ENCODE results near the gene MAP6.

Gene MAP6

DNA sequence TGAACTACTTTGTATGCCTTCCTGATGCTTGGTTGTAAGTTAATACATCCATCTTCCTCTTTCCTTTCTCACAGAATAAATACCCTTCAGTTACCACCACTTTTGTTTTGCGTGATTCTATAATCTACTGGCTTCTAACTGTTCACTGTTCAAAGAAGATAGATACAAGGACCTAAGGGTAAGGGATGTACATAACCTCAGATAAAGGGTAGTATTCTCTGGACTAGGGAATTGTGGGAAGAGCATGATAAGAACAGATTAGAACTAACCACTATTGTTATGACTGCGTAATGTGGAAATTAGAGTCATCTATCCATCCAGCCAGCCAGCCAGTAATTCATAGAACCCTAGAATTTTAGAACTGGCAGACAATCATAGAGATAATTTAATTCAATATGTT lies 36.4 kb downstream of the MAP6 start:
- in situ Hi-C loops (cut with HindIII; ENCODE audit: low sequenced_read_pairs): no loop called here

DNA sequence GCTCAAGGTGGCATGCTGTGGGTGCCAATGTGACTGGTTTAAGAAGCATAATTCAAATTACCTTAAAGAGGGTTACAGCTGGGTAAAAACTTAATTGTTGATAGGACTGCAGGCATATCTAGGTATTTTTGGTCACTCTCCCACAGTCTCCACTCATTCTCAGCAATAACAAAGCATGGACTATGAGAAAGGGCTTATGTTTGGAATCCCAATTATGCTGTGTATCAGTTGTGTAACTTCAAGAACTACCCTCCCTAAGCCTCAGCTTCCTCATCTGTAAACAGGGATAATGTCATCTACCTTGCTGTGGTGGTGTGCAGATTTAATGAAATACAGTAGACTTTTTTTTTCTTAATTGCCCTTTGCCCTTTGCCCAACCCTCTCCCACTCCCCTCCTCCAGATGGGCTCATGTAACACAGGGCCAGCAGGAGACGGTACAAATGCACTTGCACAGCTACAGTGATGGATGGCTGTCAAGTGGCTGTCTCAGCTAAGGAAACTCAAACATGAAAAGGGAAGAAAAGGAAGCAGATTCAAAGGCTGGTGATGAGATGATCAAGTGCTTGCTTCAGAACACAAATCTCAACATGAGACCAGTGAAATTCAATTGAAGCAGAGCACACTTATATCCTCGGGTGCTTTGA lies 37.6 kb downstream of the MAP6 start:
- in situ Hi-C loops (cut with HindIII; ENCODE audit: low sequenced_read_pairs): no loop called here

DNA sequence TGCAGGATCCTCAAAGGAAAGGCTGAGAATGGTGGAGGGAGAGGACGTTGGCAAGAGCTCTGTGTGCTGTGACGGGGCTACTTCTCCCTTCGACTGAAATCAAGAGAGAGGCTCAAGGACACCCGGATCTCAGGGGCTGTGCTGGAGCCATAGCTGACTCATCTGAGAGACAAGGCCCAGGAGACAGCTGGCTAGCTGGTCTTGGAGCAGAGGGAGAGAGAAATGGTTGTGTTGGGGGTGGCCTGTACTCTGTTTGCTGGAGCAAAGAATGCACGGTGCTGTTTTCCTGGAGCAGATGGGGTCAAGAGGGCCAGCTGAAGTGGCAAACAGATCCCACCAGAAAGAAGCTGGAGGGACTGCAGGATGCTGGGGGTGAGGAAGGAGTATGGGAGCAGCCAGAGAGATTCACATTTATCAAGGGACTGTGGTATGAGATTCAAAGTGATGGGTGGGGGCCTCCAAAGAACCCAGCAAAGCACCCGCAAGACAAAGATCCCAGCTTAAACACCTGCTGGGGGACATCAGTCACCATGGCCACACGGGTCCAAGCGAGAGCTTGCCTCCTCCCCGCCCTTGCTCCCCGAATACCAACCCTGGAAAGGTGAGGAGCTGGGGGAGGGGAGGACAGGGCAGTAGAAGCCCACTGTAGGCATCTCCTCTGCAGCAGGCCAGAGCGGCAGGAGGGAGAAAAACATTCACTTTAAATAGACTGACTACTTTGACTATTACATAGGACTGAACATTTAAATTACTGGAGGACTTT lies 40.8 kb downstream of the MAP6 start:
- in situ Hi-C loops (cut with HindIII; ENCODE audit: low sequenced_read_pairs): loop anchor here (5.0 kb wide), 1 partner anchor 106 kb away; no protein-coding TSS in a partner anchor

DNA sequence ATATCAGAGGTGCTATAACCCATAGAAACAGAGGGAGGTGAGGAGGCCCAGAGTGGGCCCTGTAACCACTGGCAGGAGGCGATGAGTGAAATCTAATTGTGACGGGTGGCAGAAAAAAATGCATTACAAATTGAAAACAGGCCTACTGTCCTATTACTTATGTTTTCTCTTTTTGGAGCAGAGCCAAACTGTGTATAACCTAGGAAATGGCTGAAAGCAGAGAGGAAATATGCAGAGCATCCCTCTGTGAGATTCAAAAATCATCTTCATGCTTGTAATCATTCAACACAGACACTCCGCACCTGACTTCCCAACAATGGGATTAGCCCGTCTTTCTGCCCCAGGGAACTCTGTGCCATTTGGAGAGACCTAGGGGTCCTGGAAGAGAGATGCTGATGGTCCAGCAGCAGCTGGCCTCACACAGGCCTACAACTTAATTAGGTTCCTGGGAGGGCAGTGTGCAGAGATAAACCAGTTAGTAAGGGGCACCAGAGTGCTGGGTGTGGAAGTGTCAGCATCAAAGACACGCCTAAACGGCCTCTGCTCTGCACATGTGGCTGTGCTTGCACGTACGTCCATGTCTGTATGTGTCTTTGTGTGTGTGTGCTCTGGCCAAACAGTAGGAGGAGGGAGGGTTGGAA lies 41.8 kb downstream of the MAP6 start:
- in situ Hi-C loops (cut with HindIII; ENCODE audit: low sequenced_read_pairs): loop anchor here (5.0 kb wide), 1 partner anchor 105 kb away; no protein-coding TSS in a partner anchor

DNA sequence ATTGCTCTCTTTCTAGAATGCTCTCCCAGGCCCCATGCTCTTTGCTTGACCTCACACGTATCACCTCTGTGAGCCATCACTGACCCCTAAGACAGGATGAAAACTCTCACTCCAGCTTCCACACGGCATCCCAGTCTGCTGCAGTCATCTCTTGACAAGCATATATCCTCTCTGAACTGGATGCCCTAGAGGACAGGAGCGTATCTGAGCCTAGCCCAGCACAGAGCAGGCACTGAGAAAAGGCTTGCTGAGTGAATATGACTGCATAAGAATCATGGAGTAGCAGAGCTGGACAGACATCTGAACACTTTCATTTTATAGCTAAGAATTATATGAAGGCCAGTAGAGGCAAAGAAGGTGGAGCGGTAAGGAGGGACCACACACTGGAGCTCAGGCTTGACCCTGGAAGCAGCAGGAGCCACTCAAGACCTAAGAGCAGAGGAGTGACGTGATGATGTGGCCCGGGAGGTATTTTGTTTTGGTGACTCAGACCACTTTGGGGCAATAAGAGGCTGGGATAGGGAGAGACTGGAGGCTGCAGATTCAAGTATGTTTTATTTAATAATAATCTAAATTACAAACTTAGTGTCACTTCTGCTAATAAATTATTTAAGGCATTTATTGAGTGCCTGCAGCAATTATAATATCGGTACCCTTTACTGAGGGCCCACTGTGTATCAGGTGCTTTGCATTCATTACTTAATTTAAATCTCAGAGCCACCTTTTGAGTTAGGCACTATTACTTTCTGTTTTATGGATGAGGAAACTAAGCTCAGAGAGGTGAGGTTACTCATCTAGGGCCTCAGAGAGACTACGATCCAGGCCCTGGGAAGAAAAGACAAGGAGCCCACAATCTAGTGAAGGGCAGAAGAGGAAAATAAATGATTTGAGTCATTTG lies 42.6 kb downstream of the MAP6 start:
- in situ Hi-C loops (cut with HindIII; ENCODE audit: low sequenced_read_pairs): loop anchor here (5.0 kb wide), 1 partner anchor 104 kb away; no protein-coding TSS in a partner anchor

DNA sequence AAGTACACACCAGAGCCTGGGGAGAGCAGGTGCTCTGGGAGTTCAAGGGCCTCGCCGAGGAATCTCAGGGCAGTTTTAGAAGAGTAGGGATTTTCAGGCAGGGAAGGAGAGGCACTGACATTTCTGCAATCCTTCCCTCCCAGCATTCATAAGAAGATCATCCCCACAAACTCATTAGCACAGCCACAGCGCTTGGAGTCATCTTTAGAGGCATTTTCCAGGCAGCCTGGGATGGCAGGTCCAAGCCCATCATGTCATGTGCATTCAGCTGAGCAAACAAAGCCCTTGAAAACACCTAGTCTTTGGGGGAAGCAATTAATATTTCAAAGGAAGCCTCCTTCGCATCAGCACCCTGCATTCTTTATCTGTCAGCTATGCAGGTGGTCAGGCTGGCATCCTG lies 43.8 kb downstream of the MAP6 start:
- in situ Hi-C loops (cut with HindIII; ENCODE audit: low sequenced_read_pairs): loop anchor here (5.0 kb wide), 1 partner anchor 103 kb away; no protein-coding TSS in a partner anchor

DNA sequence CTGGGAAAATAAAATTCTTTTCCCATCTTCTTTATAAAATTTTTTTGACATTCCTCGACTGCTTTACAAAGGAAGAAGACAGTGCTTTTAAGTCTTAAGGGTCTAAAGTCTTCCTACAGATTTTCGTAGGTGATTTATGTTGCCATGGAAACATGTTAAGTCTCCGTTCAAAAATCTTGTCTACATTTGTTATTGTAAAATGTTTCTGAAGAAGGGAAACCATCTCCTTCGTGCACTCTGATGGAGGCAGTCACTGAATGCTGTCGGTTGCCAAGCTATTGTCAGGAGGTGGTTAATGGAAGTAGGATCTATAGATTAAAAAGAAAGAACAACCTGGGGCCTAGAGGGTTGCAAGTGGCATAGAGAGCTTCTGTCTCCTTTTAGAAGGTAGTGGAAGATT lies 52.6 kb downstream of the MAP6 start:
- in situ Hi-C loops (cut with HindIII; ENCODE audit: low sequenced_read_pairs): no loop called here

DNA sequence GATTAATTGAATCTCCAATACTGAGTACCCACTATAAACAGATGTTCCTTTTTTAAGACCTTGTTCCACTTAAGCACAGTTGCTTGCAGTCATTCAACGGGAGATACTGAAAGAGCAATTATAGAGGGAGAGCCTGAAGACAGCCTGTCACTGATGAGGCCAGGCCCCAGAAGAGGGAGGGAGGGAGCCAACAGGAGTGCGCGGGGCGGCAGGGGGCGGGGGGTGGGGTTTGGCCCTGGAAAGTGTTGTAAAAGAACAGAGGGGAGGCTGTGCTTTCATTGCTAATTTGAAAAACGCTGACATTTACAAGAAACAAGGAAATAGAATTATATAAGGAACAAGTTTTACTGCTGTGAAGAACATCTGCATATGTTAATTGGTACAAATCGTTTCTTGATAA lies 53.1 kb downstream of the MAP6 start:
- in situ Hi-C loops (cut with HindIII; ENCODE audit: low sequenced_read_pairs): no loop called here

DNA sequence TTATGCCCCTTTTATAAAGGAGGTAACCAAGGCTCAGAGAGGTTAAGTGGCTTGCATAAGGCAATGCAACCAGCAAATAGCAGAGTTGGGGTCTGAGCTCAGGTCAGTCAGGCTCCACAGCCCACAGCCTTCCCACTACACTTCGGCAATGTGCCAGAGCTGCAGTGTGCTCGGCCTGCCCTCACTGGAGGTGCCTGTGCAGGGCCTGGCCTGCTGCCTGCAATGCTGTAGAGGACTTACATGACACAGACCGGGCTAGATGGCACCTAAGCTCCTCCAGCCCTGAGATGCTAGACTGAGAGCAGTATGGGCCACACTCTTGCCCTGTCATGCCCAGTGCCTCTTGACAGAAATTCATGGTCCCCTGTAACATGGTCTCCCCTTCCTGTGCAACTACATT lies 57.0 kb downstream of the MAP6 start:
- in situ Hi-C loops (cut with HindIII; ENCODE audit: low sequenced_read_pairs): no loop called here

DNA sequence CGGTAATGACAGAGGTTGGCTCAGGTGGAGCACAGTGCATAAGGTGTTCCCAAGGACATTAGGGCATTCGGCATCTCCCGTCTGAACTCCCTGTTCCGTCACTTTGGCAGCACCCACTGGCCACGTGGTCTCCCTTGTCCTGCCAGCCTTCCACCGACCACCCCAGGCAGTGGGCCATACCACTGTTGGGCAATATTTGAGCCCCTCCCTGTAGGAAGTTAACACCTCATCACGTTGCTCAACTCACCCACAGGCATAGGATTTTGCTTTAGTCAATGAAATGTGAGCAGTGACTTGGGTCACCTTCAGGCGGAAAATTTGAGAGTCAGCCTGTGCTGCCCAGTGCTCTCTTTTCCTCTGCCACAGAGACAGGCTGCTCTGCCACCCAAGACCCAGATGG lies 62.7 kb downstream of the MAP6 start:
- in situ Hi-C loops (cut with HindIII; ENCODE audit: low sequenced_read_pairs): no loop called here

DNA sequence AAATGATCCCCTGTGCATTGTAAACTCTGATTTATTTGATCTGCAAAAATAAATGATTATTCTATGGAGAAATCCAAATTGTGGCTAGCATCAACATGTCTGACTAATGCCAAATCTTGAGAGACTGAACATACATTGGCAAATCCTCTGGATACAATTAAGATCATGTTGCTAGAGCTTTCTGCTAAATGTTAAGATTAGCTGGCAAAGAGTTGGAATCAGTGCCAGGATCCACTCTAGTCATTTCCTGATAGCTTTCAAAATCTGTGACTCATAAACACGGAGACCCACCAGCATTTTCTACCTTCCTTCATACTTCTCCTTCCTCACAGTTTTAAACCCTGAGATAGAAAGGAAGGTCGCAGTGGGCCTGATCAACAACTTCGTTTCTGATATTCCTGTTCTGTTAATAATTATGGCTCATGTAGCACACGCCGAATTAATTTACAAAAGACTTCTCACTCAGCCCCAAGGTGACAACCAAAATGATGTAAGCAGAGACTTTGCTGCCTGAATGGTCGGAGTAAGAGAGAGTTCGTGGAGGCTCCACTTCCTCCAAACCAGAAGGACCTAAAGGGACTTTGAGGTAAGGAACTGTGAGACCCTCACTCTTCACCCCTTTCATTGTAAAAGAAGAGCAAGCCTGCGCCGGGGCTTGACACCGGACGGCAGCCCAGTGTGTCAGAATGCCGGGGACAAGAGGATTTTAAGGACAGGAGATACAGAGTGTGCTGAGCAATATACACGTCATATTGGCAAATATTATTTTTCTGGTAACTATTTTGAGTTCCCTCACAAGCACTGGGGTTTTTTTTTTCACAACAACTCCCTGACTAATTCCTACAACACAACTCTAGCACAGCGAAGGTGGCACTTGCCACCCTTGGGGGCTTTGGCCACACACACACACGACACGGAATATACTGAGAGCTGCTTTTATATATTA lies 64.8 kb downstream of the MAP6 start:
- in situ Hi-C loops (cut with HindIII; ENCODE audit: low sequenced_read_pairs): no loop called here

DNA sequence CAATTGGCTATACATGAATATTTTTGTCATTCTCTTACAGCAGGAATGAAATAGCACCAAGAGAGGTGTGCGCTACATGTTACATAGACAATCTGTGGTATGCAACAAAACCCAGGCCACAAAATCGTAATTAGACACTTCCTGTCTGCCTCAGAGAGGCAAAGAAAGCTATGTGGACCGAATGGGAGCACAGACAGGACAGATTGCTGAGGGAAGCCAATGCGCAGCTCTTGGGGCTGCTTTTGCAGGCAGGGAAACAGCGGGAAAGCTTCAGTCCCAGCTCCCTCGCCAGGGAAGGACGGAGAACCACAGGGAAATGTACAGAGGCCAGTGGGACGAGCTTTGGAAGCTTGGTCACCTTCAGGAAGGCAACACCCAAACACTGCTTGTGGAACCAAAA lies 65.9 kb downstream of the MAP6 start:
- in situ Hi-C loops (cut with HindIII; ENCODE audit: low sequenced_read_pairs): no loop called here

DNA sequence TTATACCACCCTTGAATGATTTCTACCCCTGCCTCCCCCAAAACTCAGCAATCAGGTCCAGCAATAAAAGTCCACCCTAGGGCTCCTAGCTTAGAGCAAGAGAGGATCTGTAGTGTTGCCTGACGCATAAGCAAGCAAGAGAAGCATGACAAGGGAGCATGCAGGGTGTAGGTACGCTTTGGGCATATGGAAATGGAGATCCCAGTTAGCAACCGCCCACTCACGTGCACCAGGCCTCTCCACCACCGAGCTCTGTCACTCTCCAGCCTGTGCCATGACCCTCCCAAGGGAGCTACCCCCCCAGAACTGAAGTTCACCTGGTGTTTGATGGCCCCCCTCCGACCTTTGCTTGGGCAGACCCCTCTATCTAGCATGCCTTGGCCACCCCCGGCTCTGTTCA lies 67.3 kb downstream of the MAP6 start:
- in situ Hi-C loops (cut with HindIII; ENCODE audit: low sequenced_read_pairs): no loop called here

DNA sequence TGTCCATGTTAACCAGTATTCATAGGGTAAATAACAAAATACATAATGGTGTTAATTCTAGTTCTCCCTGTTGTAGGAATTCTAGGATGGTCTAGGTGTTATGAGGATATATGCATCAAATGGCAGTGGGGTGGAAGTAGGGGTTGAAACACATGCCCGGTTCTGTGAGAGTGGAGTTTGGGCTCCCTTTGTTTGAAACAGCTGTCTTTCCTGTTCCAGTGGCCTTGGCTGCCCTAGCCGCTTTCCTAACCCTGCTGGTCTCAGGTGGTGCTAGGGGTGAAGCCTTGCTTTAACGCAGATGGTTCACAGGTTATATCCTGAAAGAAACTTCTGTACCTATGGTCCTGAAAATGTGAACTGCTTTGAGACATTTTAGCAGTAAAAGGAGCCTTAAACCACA lies 68.5 kb downstream of the MAP6 start:
- in situ Hi-C loops (cut with HindIII; ENCODE audit: low sequenced_read_pairs): no loop called here

DNA sequence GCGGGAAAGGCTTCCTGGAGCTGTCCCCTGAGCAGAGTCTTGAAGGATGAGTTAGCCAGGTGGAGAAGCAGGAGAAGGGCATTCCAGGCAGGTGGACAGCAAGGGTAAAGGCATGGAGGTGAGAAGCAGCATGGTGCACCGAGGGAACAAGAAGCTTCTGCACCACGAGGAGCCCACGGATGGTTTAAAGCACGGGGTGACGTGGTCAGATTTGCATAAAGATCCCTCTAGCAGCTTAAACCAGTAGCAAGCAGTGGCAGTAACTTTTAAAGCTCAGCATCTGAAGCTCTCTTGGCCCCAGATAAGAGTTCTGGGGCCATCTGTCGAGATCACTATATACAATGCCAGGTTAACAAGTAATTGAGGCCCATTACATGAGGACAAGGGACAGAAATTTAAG lies 69.9 kb downstream of the MAP6 start:
- in situ Hi-C loops (cut with HindIII; ENCODE audit: low sequenced_read_pairs): no loop called here

DNA sequence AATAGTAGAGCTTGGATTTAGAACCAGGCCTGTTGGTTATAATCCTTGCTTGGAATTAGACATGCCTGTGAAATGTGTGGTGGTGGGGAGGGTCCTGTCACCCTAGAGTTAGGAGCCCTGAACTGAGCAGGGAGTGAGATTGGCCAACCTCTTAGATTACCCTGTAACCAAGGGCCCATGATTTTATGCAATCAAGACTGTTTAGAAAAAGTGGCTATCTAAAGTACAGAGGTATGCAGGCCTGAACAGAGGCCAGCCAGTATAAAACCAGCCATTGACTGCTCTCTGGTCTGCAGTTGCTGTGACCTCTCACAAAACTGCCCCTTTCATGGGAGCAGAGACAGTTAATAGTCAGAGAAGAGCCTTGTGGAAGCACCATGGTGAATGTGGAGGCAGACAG lies 70.6 kb downstream of the MAP6 start:
- in situ Hi-C loops (cut with HindIII; ENCODE audit: low sequenced_read_pairs): no loop called here

DNA sequence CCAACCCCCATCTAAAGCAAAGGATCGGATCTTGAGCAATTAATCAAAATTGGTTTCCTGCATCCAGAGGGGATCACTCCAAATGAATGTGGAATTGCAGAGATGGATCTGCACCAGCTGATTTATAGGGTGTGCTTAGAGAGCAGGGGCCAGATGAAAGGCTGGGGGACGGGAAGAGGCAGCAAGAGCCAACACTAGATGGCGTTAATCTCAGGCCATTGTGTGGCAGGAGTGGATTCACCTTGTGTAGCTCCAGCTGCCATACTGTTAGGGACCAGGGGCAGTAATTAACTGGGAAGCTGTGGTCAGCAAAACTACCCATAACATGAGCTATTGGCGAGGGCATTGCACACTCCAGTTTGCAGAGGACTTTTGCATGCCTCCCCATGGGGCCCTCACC lies 71.2 kb downstream of the MAP6 start:
- in situ Hi-C loops (cut with HindIII; ENCODE audit: low sequenced_read_pairs): no loop called here

DNA sequence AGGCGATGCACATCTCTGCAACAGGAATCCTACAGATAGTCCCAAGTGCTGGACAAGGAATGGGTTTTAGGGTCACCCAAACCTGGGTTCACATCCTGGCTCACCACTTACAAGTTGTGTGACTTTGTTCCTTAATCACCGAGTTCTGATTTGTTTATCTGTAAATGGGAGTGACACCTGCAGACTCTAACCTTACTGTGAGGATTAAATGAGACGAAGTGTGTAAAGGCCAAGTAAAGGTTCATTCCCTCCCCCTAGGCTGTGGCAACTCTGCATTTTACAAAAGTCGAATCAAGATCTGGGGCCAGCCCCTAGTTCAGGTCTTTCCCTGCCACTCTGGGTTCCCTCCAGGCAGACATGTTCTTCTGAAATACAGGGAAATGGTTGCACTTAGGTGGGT lies 71.9 kb downstream of the MAP6 start:
- in situ Hi-C loops (cut with HindIII; ENCODE audit: low sequenced_read_pairs): no loop called here

DNA sequence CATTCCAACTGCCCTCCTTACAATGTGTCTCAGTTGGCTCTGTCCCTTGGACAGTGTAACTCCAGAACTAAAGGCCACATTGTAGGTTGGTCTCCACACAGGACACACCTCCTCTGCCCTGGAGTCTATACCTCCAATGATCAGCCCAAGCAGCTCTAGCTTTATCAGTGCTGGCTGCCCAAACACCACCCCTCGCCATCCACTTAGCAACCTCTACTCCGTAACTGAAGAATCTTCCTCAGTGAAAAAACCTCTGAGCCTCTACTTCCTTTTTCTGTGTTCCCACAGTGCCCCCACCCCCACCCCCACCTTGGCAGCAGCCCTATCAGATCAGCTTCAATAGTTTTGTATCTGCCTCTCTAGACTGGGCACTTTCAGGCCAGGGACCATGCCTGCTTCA lies 73.4 kb downstream of the MAP6 start:
- in situ Hi-C loops (cut with HindIII; ENCODE audit: low sequenced_read_pairs): no loop called here

DNA sequence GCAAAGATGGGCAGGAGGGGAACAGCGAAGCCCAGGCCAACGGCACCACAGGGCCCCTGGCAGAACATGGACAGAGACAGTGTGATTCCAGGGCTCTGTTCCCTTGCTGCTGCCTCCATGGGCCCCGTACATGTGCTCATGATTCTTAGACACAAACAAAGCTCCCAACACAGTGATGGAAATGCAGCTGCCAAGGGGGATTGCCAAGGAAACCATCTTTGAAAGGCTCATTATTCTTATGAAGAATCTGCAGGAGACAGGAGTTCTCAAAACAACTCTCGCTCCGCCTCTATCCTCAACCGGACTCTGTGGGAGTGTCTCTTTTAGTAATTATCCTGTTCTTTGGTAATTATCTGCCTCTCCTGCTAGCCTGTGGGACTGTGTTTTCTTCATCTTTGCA lies 74.6 kb downstream of the MAP6 start:
- in situ Hi-C loops (cut with HindIII; ENCODE audit: low sequenced_read_pairs): no loop called here

Data from endothelial cell of hepatic sinusoid (primary cell).